Esophagus squamous epithelium (tissue), 4 donors: ENCODE data around the gene DOCK2.

Source experiments
- POLR2A ChIP-seq, 4 donors: fragments of 450-650 bp; IDR thresholded peaks; one replicate each; pipeline ENCODE4 v1.6.1; 2017; ENCODE audit warnings: antibody characterized with exemption in 4 of 4, mild to moderate bottlenecking in 4 of 4, moderate library complexity in 3 of 4
- TF ChIP-seq, protein P1 (sequence below), 6 experiments: fragments of 450-650 bp in 4 of 6; fragments of 200-600 bp in 2 of 6; sonication (generic) in 2 of 6; IDR thresholded peaks; one replicate each; pipeline ENCODE4 v1.5.1; 2016 to 2019; ENCODE audit warnings: antibody characterized with exemption in 6 of 6, mild to moderate bottlenecking in 4 of 6, moderate library complexity in 4 of 6

DNA sequence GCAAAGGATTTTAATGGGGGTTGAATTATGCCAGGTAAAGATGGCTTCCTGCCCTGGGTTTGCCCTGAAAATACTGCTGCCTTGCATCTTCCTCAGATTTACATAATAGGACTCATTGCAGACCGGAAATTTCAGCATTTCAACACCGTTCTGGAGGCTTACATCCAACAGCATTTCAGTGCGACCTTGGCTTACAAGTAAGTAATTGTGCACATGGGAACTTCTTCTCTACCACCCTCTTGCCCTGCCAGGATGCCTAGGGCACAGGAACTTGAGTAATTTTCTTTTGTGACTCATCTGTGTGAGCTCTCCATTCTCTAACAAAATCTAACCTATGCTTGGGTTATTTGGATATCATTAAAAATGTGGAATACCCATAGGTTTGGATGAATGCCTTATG is 80.2 kb downstream of the DOCK2 start:
- TF ChIP-seq, protein P1, sequence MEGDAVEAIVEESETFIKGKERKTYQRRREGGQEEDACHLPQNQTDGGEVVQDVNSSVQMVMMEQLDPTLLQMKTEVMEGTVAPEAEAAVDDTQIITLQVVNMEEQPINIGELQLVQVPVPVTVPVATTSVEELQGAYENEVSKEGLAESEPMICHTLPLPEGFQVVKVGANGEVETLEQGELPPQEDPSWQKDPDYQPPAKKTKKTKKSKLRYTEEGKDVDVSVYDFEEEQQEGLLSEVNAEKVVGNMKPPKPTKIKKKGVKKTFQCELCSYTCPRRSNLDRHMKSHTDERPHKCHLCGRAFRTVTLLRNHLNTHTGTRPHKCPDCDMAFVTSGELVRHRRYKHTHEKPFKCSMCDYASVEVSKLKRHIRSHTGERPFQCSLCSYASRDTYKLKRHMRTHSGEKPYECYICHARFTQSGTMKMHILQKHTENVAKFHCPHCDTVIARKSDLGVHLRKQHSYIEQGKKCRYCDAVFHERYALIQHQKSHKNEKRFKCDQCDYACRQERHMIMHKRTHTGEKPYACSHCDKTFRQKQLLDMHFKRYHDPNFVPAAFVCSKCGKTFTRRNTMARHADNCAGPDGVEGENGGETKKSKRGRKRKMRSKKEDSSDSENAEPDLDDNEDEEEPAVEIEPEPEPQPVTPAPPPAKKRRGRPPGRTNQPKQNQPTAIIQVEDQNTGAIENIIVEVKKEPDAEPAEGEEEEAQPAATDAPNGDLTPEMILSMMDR (IDR thresholded peaks at IDR 0.05), result no peak
- no peak for TF ChIP-seq POLR2A (IDR thresholded peaks at IDR 0.05)
